HFFc6 (cell line): ENCODE results near the gene GNG14. TPM values are rescaled to one million over a fixed set of nuclear protein-coding genes. Genes with fewer than 3 reads are reported as not detected.
"Not testable (repeated sequence)": the region's sequence is repeated elsewhere in the genome, so short reads cannot be mapped to it uniquely, and the experiment has no call there.

Experiments used
- DNase-seq: peaks from one replicate; pipeline ENCODE4 v3.0.0-alpha.2; 2018
- H3K27ac Mint-ChIP-seq: 2 replicates; pipeline ENCODE4 v1.8.0; 2020; ENCODE audit warnings: mild to moderate bottlenecking, mixed read lengths
- H3K27me3 Mint-ChIP-seq: 2 replicates; pipeline ENCODE4 v1.8.0; 2021; ENCODE audit warnings: mild to moderate bottlenecking, moderate library complexity, mixed read lengths; ENCODE audit not compliant: insufficient read depth
- H3K36me3 Mint-ChIP-seq: 2 replicates; pipeline ENCODE4 v1.8.0; 2021; ENCODE audit warnings: low read depth, mixed read lengths
- H3K4me1 Mint-ChIP-seq: 2 replicates; pipeline ENCODE4 v1.8.0; 2020; ENCODE audit warnings: low read depth, mixed read lengths
- H3K4me3 Mint-ChIP-seq: 2 replicates; pipeline ENCODE4 v1.8.0; 2020; ENCODE audit warnings: mild to moderate bottlenecking, moderate library complexity, mixed read lengths
- H3K9me3 Mint-ChIP-seq: 2 replicates; pipeline ENCODE4 v1.8.0; 2020; ENCODE audit warnings: mild to moderate bottlenecking, mixed read lengths
- total RNA-seq, 6 experiments: library from RNA; stranded (reverse); fragmentation: NEBNext Ultra II Directional; extraction: Animal tissue kit (Norgen Biotek cat#: 25700); gene quantifications; 2 replicates in 1 of 6; 3 replicates in 5 of 6; pipeline ENCODE4 v1.2.3, GENCODE V29; 2021
- TF ChIP-seq, protein P1 (sequence below): fragments of 200-600 bp; sonication (generic); IDR thresholded peaks from 2 replicates; pipeline ENCODE4 v1.5.0; 2021; ENCODE audit warnings: antibody characterized with exemption, mild to moderate bottlenecking

GNG14 gene
- total RNA-seq, 6 experiments from 2014 or later = not detected

GRCh38 chr19:12694641-12695040 is 6.8 kb downstream of the GNG14 start:
- no peak overlapping the region for H3K4me3 Mint-ChIP-seq

DNA sequence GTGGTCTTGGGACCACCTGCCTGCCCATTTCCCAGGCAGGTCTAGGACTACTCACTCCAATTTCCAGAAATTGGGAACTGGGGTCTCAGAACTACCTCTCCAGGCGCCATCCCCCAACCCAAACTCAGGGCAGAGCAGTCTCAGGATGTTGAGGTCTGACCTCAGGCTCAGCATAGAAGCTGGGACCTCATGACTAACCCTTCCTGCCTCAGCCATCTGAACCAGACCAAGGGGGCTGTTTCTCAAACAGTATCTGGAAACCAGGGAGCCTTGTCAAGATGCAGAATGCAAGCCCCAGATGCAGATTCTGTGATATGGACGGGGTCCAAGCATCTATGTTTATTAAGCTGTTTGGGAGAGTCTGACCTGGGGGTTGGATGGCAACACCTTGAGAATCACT is 7.3 kb downstream of the GNG14 start:
- no peaks in the 10 kb centered on the region for H3K9me3 Mint-ChIP-seq
- TF ChIP-seq, protein P1, sequence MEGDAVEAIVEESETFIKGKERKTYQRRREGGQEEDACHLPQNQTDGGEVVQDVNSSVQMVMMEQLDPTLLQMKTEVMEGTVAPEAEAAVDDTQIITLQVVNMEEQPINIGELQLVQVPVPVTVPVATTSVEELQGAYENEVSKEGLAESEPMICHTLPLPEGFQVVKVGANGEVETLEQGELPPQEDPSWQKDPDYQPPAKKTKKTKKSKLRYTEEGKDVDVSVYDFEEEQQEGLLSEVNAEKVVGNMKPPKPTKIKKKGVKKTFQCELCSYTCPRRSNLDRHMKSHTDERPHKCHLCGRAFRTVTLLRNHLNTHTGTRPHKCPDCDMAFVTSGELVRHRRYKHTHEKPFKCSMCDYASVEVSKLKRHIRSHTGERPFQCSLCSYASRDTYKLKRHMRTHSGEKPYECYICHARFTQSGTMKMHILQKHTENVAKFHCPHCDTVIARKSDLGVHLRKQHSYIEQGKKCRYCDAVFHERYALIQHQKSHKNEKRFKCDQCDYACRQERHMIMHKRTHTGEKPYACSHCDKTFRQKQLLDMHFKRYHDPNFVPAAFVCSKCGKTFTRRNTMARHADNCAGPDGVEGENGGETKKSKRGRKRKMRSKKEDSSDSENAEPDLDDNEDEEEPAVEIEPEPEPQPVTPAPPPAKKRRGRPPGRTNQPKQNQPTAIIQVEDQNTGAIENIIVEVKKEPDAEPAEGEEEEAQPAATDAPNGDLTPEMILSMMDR = no peak
- no peak overlapping the region for H3K4me3 Mint-ChIP-seq
- no peak for DNase-seq
- H3K27ac Mint-ChIP-seq = no peak overlapping the region
- H3K27me3 Mint-ChIP-seq = no peaks in the 10 kb centered on the region; the same call in 1 of the 2 replicates
- H3K4me1 Mint-ChIP-seq = peaks cover 11% of the 10 kb centered on the region
- H3K36me3 Mint-ChIP-seq = peaks cover 10% of the 10 kb centered on the region

More at GRCh38 chr19:12694641-12695040, 6.8 kb downstream of the GNG14 start:
- TF ChIP-seq, protein P1 = no peak
- Mint-ChIP-seq H3K27me3 (no peaks in the 10 kb centered on the region; the same call in 1 of the 2 replicates), H3K4me1 (peaks cover 11% of the 10 kb centered on the region), H3K9me3 (no peaks in the 10 kb centered on the region), H3K27ac (no peak overlapping the region), H3K36me3 (peaks cover 10% of the 10 kb centered on the region)
- DNase-seq = no peak

GRCh38 chr19:12695514-12695913 is 7.7 kb downstream of the GNG14 start:
- Mint-ChIP-seq H3K27ac (peak overlapping the region; percentile 53; the same call in 1 of the 2 replicates), H3K36me3 (peaks cover 10% of the 10 kb centered on the region), H3K4me3 (peak overlapping the region; percentile 89), H3K4me1 (peaks cover 11% of the 10 kb centered on the region), H3K27me3 (no peaks in the 10 kb centered on the region; the same call in 1 of the 2 replicates), H3K9me3 (no peaks in the 10 kb centered on the region)
- TF ChIP-seq, protein P1 = no peak
- DNase-seq = no peak

GRCh38 chr19:12695997-12696365 is 8.2 kb downstream of the GNG14 start:
- Mint-ChIP-seq H3K4me1 (peaks cover 11% of the 10 kb centered on the region), H3K27ac (peak overlapping the region; percentile 82), H3K4me3 (peak overlapping the region; percentile 89), H3K36me3 (peaks cover 10% of the 10 kb centered on the region), H3K27me3 (no peaks in the 10 kb centered on the region; the same call in 1 of the 2 replicates), H3K9me3 (no peaks in the 10 kb centered on the region)
- TF ChIP-seq, protein P1 = no peak
- DNase-seq = no peak

DNA sequence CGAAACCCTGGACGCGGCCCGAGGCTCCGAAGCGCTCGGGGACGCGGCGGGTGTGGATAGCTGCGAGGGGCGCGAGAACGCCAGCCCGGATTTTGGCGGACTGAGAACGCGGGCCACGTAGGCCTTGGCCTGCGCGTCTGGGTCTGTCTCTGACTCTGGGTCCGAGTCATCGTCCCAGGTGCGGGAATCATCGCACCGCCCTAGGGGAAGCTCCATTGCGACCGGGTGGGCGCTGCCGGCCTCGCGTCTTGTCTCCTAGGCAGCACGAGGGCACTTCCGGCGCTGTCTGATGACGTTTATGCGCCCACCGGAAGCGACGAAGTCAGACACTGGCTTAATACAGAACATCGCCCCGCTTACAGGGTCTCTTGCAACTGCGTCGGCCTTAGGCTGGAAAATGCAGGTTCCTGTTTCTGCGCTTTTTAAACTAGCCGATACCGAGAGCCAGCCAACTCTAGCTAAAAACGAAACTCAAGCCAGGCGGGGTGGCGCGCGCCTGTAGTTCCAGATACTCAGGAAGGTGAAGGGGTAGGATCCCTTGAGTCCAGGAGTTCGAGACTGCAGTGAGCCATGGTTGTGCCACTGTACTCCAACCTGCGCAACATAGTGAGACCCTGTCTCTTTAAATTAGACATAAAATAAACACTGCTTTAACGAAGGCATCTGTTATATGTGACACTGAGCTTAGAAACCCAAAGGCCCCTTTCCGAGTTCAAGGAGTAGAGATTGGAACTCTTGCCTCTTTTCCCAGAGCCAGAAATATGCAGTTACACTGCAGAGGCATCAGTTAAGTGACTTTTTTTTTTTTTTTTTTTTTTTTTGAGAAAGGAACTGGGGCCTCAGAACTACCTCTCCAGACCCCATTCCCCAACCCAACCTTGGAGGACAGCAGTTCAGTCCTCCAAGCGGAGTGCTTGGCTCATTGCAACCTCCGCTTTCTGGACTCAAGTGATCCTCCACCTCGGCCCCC is 8.9 kb downstream of the GNG14 start, which contains the start of gene FBXW9:
TSS of gene FBXW9 (minus strand) at position 266 of the 970 bp plus-strand sequence. CDS start at position 216, 50 bp downstream.
- Mint-ChIP-seq H3K27me3 (no peaks in the 10 kb centered on the region; the same call in 1 of the 2 replicates), H3K4me3 (peak within 1 kb of the TSS; percentile 89), H3K27ac (peak within 1 kb of the TSS; percentile 82), H3K4me1 (peaks cover 11% of the 10 kb centered on the region), H3K9me3 (no peaks in the 10 kb centered on the region), H3K36me3 (peaks cover 10% of the 10 kb centered on the region)
- peak; percentile 89 for DNase-seq
- TF ChIP-seq, protein P1 = no peak

- H3K9me3 Mint-ChIP-seq, H3K27me3 Mint-ChIP-seq, DNase-seq, H3K4me3 Mint-ChIP-seq: not testable (repeated sequence)
- Mint-ChIP-seq H3K36me3 (peaks cover 10% of the 10 kb centered on the region), H3K4me1 (peaks cover 11% of the 10 kb centered on the region), H3K27ac (peak overlapping the region; percentile 29)
Measured at GRCh38 chr19:12697425-12697824, 9.6 kb downstream of the GNG14 start.
